HepG2 (cell line): ENCODE data around the gene MSANTD1. TPM values are rescaled to one million over a fixed set of nuclear protein-coding genes. Genes with fewer than 3 reads are reported as not detected.

Source experiments
- ATAC-seq: fragments of 200-7000 bp; cut with Tn5 transposase; 3 replicates; pipeline ENCODE4 v1.9.1; 2020; ENCODE audit warnings: mild to moderate bottlenecking, moderate library complexity
- BruUV-seq: library from RNA; stranded (reverse); fragments of 400-500 nt; replicated peaks from 2 replicates; lab custom pipeline; 2021; lab: Mats Ljungman, UMichigan
- CTCF ChIA-PET: fragments of 300-600 bp; formaldehyde crosslinking; extraction: SDS; loops from one replicate; lab custom pipeline; 2021; ENCODE audit warnings: low total read pairs, inconsistent platforms, low intra/inter-chr PET ratio; lab: Yijun Ruan, JAX
- POLR2A ChIA-PET: fragments of 350-600 bp; sonication (Branson Sonifier 250); formaldehyde crosslinking; loops from one replicate; lab custom pipeline; 2020; ENCODE audit warnings: antibody characterized with exemption, inconsistent platforms; lab: Yijun Ruan, JAX
- DNase-seq: peaks from one replicate; pipeline ENCODE4 v3.0.0-alpha.2; 2015; ENCODE audit warnings: low spot score
- FAIRE-seq: peaks from 3 replicates; lab custom pipeline; 2011; peaks lifted over from hg19 to GRCh38; lab: Jason Lieb, UNC
- H2AFZ ChIP-seq: one replicate; pipeline ENCODE4 v1.6.1; 2011; ENCODE audit warnings: low read length, inconsistent platforms
- H3K27ac ChIP-seq: fragments of 300-600 bp; 3 replicates; pipeline ENCODE4 v1.8.0; 2011; ENCODE audit warnings: mixed run types, mild to moderate bottlenecking, mixed read lengths, low read length, inconsistent platforms; ENCODE audit not compliant: insufficient read depth; ENCODE audit errors: extremely low read length
- H3K27me3 ChIP-seq, 2 experiments: fragments of 200-600 bp in 1 of 2; 2 replicates in 1 of 2; 3 replicates in 1 of 2; pipeline versions ENCODE4 v1.6.0 to v1.8.0; 2011; ENCODE audit warnings: low read length in 2 of 2, mild to moderate bottlenecking in 2 of 2, moderate library complexity in 2 of 2, inconsistent platforms in 1 of 2; ENCODE audit not compliant: insufficient read depth in 2 of 2, control insufficient read depth in 1 of 2
- H3K36me3 ChIP-seq, 2 experiments: fragments of 200-600 bp in 1 of 2; replicated peaks in 1 of 2; 2 replicates in 1 of 2; 3 replicates in 1 of 2; pipeline versions ENCODE4 v1.5.1 to v1.8.0; 2011; ENCODE audit warnings: low read length in 2 of 2, inconsistent platforms in 1 of 2; ENCODE audit not compliant: insufficient read depth in 2 of 2, control insufficient read depth in 1 of 2
- H3K4me1 ChIP-seq: 2 replicates; pipeline ENCODE4 v1.5.1; 2012; ENCODE audit warnings: low read length, inconsistent platforms; ENCODE audit not compliant: insufficient read depth
- H3K4me2 ChIP-seq: 2 replicates; pipeline ENCODE4 v1.6.0; 2011; ENCODE audit warnings: low read depth, low read length, inconsistent platforms
- H3K4me3 ChIP-seq, 3 experiments: fragments of 200-600 bp in 1 of 3; sonication (generic), shearing (Covaris generic) in 1 of 3; replicated peaks in 1 of 3; 2 replicates each; pipeline ENCODE4 v1.5.1; 2011 to 2016; ENCODE audit warnings: low read length in 3 of 3, inconsistent platforms in 2 of 3, low read depth in 2 of 3, mild to moderate bottlenecking in 2 of 3, control low read depth in 1 of 3, mixed read lengths in 1 of 3; ENCODE audit not compliant: insufficient read depth in 1 of 3
- H3K79me2 ChIP-seq: one replicate; pipeline ENCODE4 v1.6.1; 2011; ENCODE audit warnings: low read length, inconsistent platforms; ENCODE audit not compliant: insufficient read depth
- H3K9ac ChIP-seq: 2 replicates; pipeline ENCODE4 v1.6.0; 2011; ENCODE audit warnings: mild to moderate bottlenecking, low read depth, low read length, inconsistent platforms; ENCODE audit not compliant: insufficient read depth
- H3K9me3 ChIP-seq: 2 replicates; pipeline ENCODE4 v1.5.1; 2012; ENCODE audit warnings: mild to moderate bottlenecking, low read length
- H4K20me1 ChIP-seq: 2 replicates; pipeline ENCODE4 v1.6.0; 2011; ENCODE audit warnings: inconsistent platforms, mild to moderate bottlenecking, low read length, moderate library complexity; ENCODE audit not compliant: insufficient read depth
- WGBS: methylation state at CpG from one replicate; pipeline ENCODE4 v1.1.6; 2017; ENCODE audit warnings: low lambda C conversion rate; 5-methylcytosine and 5-hydroxymethylcytosine counted together
- in situ Hi-C: cut with HindIII; loops from 2 replicates; pipeline ENCODE4 v1.10.0; 2017; ENCODE audit warnings: low pct_unique_long_range_greater_than_20kb; ENCODE audit not compliant: extremely low pct_ligation_motif_present
- intact Hi-C: fragments of 100-400 bp; cut with micrococcal nuclease; formaldehyde crosslinking; loops from one replicate; pipeline ENCODE4 v1.10.0; 2022; ENCODE audit not compliant: unreplicated experiment
- polyA plus RNA-seq, 8 experiments: library from polyadenylated mRNA; depleted of rRNA in 3 of 8; stranded (reverse) in 7 of 8; unstranded in 1 of 8; fragments of >200 nt; fragmentation: Illumina TruSeq in 4 of 8; extraction: Trizol in 4 of 8; gene quantifications; 2 replicates each; pipeline versions ENCODE4 v1.2.1 to v1.2.3, GENCODE V29; 2011 to 2016; ENCODE audit warnings: low read depth in 4 of 8, missing spikeins in 1 of 8, mixed read lengths in 1 of 8; ENCODE audit not compliant: insufficient read depth in 1 of 8
- total RNA-seq, 5 experiments: library from RNA; depleted of rRNA; stranded (reverse); fragments of >200 nt; fragmentation: Illumina TruSeq; extraction: Trizol; gene quantifications; 2 replicates each; pipeline ENCODE4 v1.2.3, GENCODE V29; 2016; ENCODE audit warnings: low read depth in 1 of 5
- TF ChIP-seq, protein P1 (sequence below): sonication (generic); formaldehyde crosslinking; IDR thresholded peaks from 2 replicates; pipeline ENCODE4 v1.5.1; 2020; ENCODE audit warnings: mild to moderate bottlenecking, missing genetic modification reagents, moderate library complexity
- TF ChIP-seq, protein P2 (sequence below): sonication (generic); formaldehyde crosslinking; IDR thresholded peaks from 2 replicates; pipeline ENCODE4 v1.4.0; 2020; ENCODE audit warnings: mild to moderate bottlenecking, missing genetic modification reagents

MSANTD1 gene
- total and polyA plus RNA-seq, 2 of the 13 experiments (the other 11 are each of a cell fraction or from before 2014, with no cell fraction given) = 0.22 to 0.40 TPM

DNA sequence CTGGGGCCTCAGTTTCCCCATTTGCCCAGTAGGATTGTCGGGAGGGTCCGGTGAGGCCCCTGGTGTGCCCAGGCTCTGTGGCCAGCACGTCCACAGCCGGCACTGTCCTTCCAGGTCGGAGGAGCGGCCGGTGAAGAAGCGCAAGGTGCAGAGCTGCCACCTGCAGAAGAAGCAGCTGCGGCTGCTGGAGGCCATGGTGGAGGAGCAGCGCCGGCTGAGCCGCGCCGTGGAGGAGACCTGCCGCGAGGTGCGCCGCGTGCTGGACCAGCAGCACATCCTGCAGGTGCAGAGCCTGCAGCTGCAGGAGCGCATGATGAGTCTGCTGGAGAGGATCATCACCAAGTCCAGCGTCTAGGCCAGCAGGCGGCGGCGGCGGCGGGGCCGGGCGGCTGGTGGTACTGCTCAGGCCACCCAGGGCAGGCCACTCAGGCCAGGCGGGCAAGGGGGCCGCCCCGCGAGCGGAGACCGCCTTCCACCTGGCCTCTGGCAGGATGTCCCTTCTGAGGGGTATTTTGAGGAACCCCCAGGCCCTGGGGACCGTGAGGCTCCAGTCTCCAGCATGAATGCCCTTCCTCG is 6.7 kb downstream of the MSANTD1 start:
- H2AFZ ChIP-seq = no peak overlapping the region
- TF ChIP-seq, protein P1, sequence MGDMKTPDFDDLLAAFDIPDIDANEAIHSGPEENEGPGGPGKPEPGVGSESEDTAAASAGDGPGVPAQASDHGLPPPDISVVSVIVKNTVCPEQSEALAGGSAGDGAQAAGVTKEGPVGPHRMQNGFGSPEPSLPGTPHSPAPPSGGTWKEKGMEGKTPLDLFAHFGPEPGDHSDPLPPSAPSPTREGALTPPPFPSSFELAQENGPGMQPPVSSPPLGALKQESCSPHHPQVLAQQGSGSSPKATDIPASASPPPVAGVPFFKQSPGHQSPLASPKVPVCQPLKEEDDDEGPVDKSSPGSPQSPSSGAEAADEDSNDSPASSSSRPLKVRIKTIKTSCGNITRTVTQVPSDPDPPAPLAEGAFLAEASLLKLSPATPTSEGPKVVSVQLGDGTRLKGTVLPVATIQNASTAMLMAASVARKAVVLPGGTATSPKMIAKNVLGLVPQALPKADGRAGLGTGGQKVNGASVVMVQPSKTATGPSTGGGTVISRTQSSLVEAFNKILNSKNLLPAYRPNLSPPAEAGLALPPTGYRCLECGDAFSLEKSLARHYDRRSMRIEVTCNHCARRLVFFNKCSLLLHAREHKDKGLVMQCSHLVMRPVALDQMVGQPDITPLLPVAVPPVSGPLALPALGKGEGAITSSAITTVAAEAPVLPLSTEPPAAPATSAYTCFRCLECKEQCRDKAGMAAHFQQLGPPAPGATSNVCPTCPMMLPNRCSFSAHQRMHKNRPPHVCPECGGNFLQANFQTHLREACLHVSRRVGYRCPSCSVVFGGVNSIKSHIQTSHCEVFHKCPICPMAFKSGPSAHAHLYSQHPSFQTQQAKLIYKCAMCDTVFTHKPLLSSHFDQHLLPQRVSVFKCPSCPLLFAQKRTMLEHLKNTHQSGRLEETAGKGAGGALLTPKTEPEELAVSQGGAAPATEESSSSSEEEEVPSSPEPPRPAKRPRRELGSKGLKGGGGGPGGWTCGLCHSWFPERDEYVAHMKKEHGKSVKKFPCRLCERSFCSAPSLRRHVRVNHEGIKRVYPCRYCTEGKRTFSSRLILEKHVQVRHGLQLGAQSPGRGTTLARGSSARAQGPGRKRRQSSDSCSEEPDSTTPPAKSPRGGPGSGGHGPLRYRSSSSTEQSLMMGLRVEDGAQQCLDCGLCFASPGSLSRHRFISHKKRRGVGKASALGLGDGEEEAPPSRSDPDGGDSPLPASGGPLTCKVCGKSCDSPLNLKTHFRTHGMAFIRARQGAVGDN (CRISPR knock-in tag) = peak; percentile 11; the same call in 1 of the 2 replicates
- TF ChIP-seq, protein P2, sequence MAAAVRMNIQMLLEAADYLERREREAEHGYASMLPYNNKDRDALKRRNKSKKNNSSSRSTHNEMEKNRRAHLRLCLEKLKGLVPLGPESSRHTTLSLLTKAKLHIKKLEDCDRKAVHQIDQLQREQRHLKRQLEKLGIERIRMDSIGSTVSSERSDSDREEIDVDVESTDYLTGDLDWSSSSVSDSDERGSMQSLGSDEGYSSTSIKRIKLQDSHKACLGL (CRISPR knock-in tag) = no peak
- H3K4me1 ChIP-seq = peaks cover 15% of the 10 kb centered on the region
- in situ Hi-C loops (no loop called here), intact Hi-C loops (no loop called here)
- DNase-seq = no peak
- no peak for FAIRE-seq
- H3K9ac ChIP-seq = no peak overlapping the region
- H3K27ac ChIP-seq = no peak overlapping the region
- no peak overlapping the region for H3K4me3 ChIP-seq
- no peak overlapping the region for H3K4me2 ChIP-seq
- no peaks in the 10 kb centered on the region for H3K9me3 ChIP-seq
- ChIA-PET CTCF (no interaction called here), POLR2A (interaction anchor here (0.7 kb wide), 1 partner anchor 35 kb away, joined by 3 read pairs; no protein-coding TSS in a partner anchor)
- 80% methylated on average over 8 of the region's 36 CpGs for WGBS
- no TSS peak for BruUV-seq
- no peak for ATAC-seq
- no peaks in the 10 kb centered on the region for H4K20me1 ChIP-seq
- no peaks in the 10 kb centered on the region for H3K79me2 ChIP-seq
- no peaks in the 10 kb centered on the region for H3K27me3 ChIP-seq
- H3K36me3 ChIP-seq = no peaks in the 10 kb centered on the region
